ENCODE measurements around the gene NKX2-4. TPM values are rescaled to one million over a fixed set of nuclear protein-coding genes. Genes with fewer than 3 reads are reported as not detected.

Gene NKX2-4
- polyA plus RNA-seq, 2 of the 4 experiments (the other 2 are of a cell fraction) = not detected

- ATAC-seq (no peak), FAIRE-seq (peak; percentile 87), DNase-seq (ENCODE audit: low read depth in 1 of 2, low spot score in 1 of 2) (no peak)
- POLR2A ChIA-PET = no interaction called here
- TF ChIP-seq RFX5 (IDR thresholded peaks at IDR 0.05) = no peak
- TF ChIP-seq BHLHE40 (IDR thresholded peaks at IDR 0.05; ENCODE audit: low read depth, low read length) = no peak
- no peak for TF ChIP-seq EHF (CRISPR knock-in tag; IDR thresholded peaks at IDR 0.05)
- no peak for TF ChIP-seq SREBF2 (IDR thresholded peaks at IDR 0.05)
- TF ChIP-seq NR3C1 (IDR thresholded peaks at IDR 0.05) = no peak
- TF ChIP-seq GATA3 (IDR thresholded peaks at IDR 0.05; ENCODE audit: borderline replicate concordance) = no peak
- no peak for TF ChIP-seq PBX3 (IDR thresholded peaks at IDR 0.05)
- no peak for TF ChIP-seq EP300 (IDR thresholded peaks at IDR 0.05)
- TF ChIP-seq HEYL (CRISPR knock-in tag; IDR thresholded peaks at IDR 0.05) = no peak
- TF ChIP-seq HOXB13 (CRISPR knock-in tag; IDR thresholded peaks at IDR 0.05; ENCODE audit: low read depth) = no peak
- H3K9me3 ChIP-seq = no peaks in the 10 kb centered on the region
- no peak overlapping the region for H3K4me3 ChIP-seq
- H3K4me2 ChIP-seq = no peak overlapping the region
- WGBS (ENCODE audit: missing lambda C conversion rate) = 40% methylated on average over 1 of the region's 1 CpG
- H3K4me1 ChIP-seq = peaks cover 10% of the 10 kb centered on the region; the same call in 2 of the 3 replicates
- CTCF ChIA-PET = no interaction called here
- H3K27ac ChIP-seq = no peak overlapping the region
Observed at GRCh38 chr20:21360705-21361104, 36.6 kb downstream of the NKX2-4 start.

GRCh38 chr20:21358737-21359136 lies 38.6 kb downstream of the NKX2-4 start:
- ATAC-seq (no peak), FAIRE-seq (peak; percentile 46), DNase-seq (ENCODE audit: low read depth in 1 of 2, low spot score in 1 of 2) (no peak)
- H3K4me1 ChIP-seq = peaks cover 10% of the 10 kb centered on the region; the same call in 2 of the 3 replicates
- TF ChIP-seq SREBF2 (IDR thresholded peaks at IDR 0.05) (no peak), NPAS2 (CRISPR knock-in tag; IDR thresholded peaks at IDR 0.05; ENCODE audit: borderline replicate concordance) (no peak), FOSL2 (IDR thresholded peaks at IDR 0.05) (no peak), FOSL2 (CRISPR knock-in tag; IDR thresholded peaks at IDR 0.05) (no peak), USF2 (IDR thresholded peaks at IDR 0.05) (no peak), HOXB5 (CRISPR knock-in tag; IDR thresholded peaks at IDR 0.05) (no peak)
- H3K4me2 ChIP-seq = no peak overlapping the region
- ChIA-PET POLR2A (no interaction called here), CTCF (no interaction called here)
- no peak overlapping the region for H3K27ac ChIP-seq
- no peaks in the 10 kb centered on the region for H3K9me3 ChIP-seq
- WGBS (ENCODE audit: missing lambda C conversion rate) = 95% methylated on average over 5 of the region's 5 CpGs
- H3K4me3 ChIP-seq = no peak overlapping the region

- no peaks in the 10 kb centered on the region for H3K9me3 ChIP-seq
Observed at GRCh38 chr20:21357844-21358243, 39.5 kb downstream of the NKX2-4 start.

More at GRCh38 chr20:21357844-21358243, 39.5 kb downstream of the NKX2-4 start:
- FAIRE-seq (peak; percentile 54), ATAC-seq (peak in 1 of 2 experiments; percentile 54; a peak in 2 of 6 replicates), DNase-seq (ENCODE audit: low read depth in 1 of 2, low spot score in 1 of 2) (peak in 1 of 2 experiments; percentile 14)
- Histone ChIP-seq H3K4me1 (peaks cover 10% of the 10 kb centered on the region; the same call in 2 of the 3 replicates), H3K4me2 (no peak overlapping the region), H3K27ac (no peak overlapping the region), H3K4me3 (no peak overlapping the region)
- CTCF ChIA-PET = interaction anchor here (1.3 kb wide), 1 partner anchor 122 kb away, joined by 5 read pairs; no protein-coding TSS in a partner anchor
- TF ChIP-seq CHD4 (IDR thresholded peaks at IDR 0.05; ENCODE audit: borderline replicate concordance) (no peak), EHF (CRISPR knock-in tag; IDR thresholded peaks at IDR 0.05) (no peak), CBX2 (IDR thresholded peaks at IDR 0.05; ENCODE audit: borderline replicate concordance, low read depth) (no peak), REST (IDR thresholded peaks at IDR 0.05) (no peak), ZFP36 (IDR thresholded peaks at IDR 0.05; ENCODE audit: borderline replicate concordance, partially characterized antibody) (no peak), JUNB (IDR thresholded peaks at IDR 0.05) (no peak), SMC3 (IDR thresholded peaks at IDR 0.05) (no peak), HOXB5 (CRISPR knock-in tag; IDR thresholded peaks at IDR 0.05) (no peak), CEBPB (IDR thresholded peaks at IDR 0.05) (no peak), SREBF2 (IDR thresholded peaks at IDR 0.05) (no peak), ZSCAN20 (CRISPR knock-in tag; IDR thresholded peaks at IDR 0.05) (no peak), ELK1 (IDR thresholded peaks at IDR 0.05; ENCODE audit: low read depth, low read length) (no peak)
- POLR2A ChIA-PET = interaction anchor here (1.0 kb wide), 1 partner anchor 55 kb away, joined by 3 read pairs; the partner anchor contains the start of gene XRN2
- 91% methylated on average over 1 of the region's 1 CpG for WGBS (ENCODE audit: missing lambda C conversion rate)

All from A549 (cell line).